WTC11 (cell line): ENCODE data around the gene ATXN10. TPM values are rescaled to one million over a fixed set of nuclear protein-coding genes. Genes with fewer than 3 reads are reported as not detected.

Experiments used
- ATAC-seq: fragments of 200-7000 bp; cut with Tn5 transposase; 2 replicates; pipeline ENCODE4 v1.10.0; 2021; ENCODE audit warnings: mild to moderate bottlenecking, moderate library complexity
- CTCF ChIA-PET: fragments of 300-600 bp; sonication (Branson Sonifier 250); formaldehyde crosslinking; loops from one replicate; lab custom pipeline; 2021; ENCODE audit warnings: antibody characterized with exemption; lab: Charles Lee
- POLR2A ChIA-PET: fragments of 350-600 bp; sonication (Branson Sonifier 250); formaldehyde crosslinking; loops from one replicate; lab custom pipeline; 2021; ENCODE audit warnings: antibody characterized with exemption; lab: Charles Lee
- DNase-seq: peaks from one replicate; pipeline ENCODE4 v3.0.0; 2021; ENCODE audit warnings: low spot score
- H3K27ac Mint-ChIP-seq: 2 replicates; pipeline ENCODE4 v1.8.0; 2021; ENCODE audit warnings: mixed read lengths
- H3K27me3 Mint-ChIP-seq: 2 replicates; pipeline ENCODE4 v1.8.0; 2021; ENCODE audit warnings: low read depth, mild to moderate bottlenecking, moderate library complexity, mixed read lengths
- H3K36me3 Mint-ChIP-seq: 2 replicates; pipeline ENCODE4 v1.8.0; 2021; ENCODE audit warnings: mixed read lengths
- H3K4me1 Mint-ChIP-seq: 2 replicates; pipeline ENCODE4 v1.8.0; 2022; ENCODE audit warnings: mixed read lengths
- H3K4me3 Mint-ChIP-seq: 2 replicates; pipeline ENCODE4 v1.8.0; 2021; ENCODE audit warnings: mild to moderate bottlenecking, moderate library complexity, mixed read lengths
- H3K9me3 Mint-ChIP-seq: 2 replicates; pipeline ENCODE4 v1.8.0; 2021; ENCODE audit warnings: mixed read lengths
- CREM ChIP-seq: sonication (generic); formaldehyde crosslinking; IDR thresholded peaks from 2 replicates; pipeline ENCODE4 v1.8.1; 2022; ENCODE audit warnings: mild to moderate bottlenecking, missing genetic modification reagents, moderate library complexity
- EMX1 ChIP-seq: fragments of 250-450 bp; sonication (Bioruptor Pico); IDR thresholded peaks from 2 replicates; pipeline ENCODE4 v1.8.0; 2021; ENCODE audit warnings: mild to moderate bottlenecking
- ETV6 ChIP-seq: sonication (generic); formaldehyde crosslinking; IDR thresholded peaks from 2 replicates; pipeline ENCODE4 v1.8.1; 2022; ENCODE audit warnings: mild to moderate bottlenecking, missing genetic modification reagents
- FOXP1 ChIP-seq: sonication (generic); formaldehyde crosslinking; IDR thresholded peaks from 2 replicates; pipeline ENCODE4 v1.8.0; 2022; ENCODE audit warnings: missing genetic modification reagents, mild to moderate bottlenecking, moderate library complexity, borderline replicate concordance
- HMGA2 ChIP-seq: fragments of 250-450 bp; sonication (Bioruptor Pico); IDR thresholded peaks from 2 replicates; pipeline ENCODE4 v1.4.0; 2021; ENCODE audit warnings: mild to moderate bottlenecking, moderate library complexity
- JAZF1 ChIP-seq: fragments of 250-450 bp; sonication (Bioruptor Pico); IDR thresholded peaks from 2 replicates; pipeline ENCODE4 v1.9.0; 2021; ENCODE audit warnings: moderate library complexity, mild to moderate bottlenecking, inconsistent platforms
- NR1H2 ChIP-seq: sonication (generic); formaldehyde crosslinking; IDR thresholded peaks from 2 replicates; pipeline ENCODE4 v1.9.0; 2021; ENCODE audit warnings: mild to moderate bottlenecking, moderate library complexity, missing genetic modification reagents
- NR2C2 ChIP-seq: sonication (generic); formaldehyde crosslinking; IDR thresholded peaks from 2 replicates; pipeline ENCODE4 v1.8.0; 2022; ENCODE audit warnings: mild to moderate bottlenecking, missing genetic modification reagents
- OVOL2 ChIP-seq: fragments of 250-450 bp; sonication (Bioruptor Pico); IDR thresholded peaks from 2 replicates; pipeline ENCODE4 v1.9.0; 2021; ENCODE audit warnings: mild to moderate bottlenecking, borderline replicate concordance
- PRRX2 ChIP-seq: fragments of 250-450 bp; sonication (Bioruptor Pico); IDR thresholded peaks from 2 replicates; pipeline ENCODE4 v1.8.0; 2021; ENCODE audit warnings: mild to moderate bottlenecking
- TCF7 ChIP-seq: sonication (generic); formaldehyde crosslinking; IDR thresholded peaks from 2 replicates; pipeline ENCODE4 v1.8.0; 2022; ENCODE audit warnings: mild to moderate bottlenecking, low read depth, missing genetic modification reagents, moderate library complexity
- ZNF232 ChIP-seq: sonication (generic); formaldehyde crosslinking; IDR thresholded peaks from 2 replicates; pipeline ENCODE4 v1.8.0; 2022; ENCODE audit warnings: mild to moderate bottlenecking, missing genetic modification reagents
- ZNF396 ChIP-seq: fragments of 250-450 bp; sonication (Bioruptor Pico); IDR thresholded peaks from 2 replicates; pipeline ENCODE4 v1.8.0; 2021; ENCODE audit warnings: mild to moderate bottlenecking, moderate library complexity, borderline replicate concordance
- total RNA-seq: library from RNA; stranded (reverse); gene quantifications from 3 replicates; pipeline ENCODE4 v1.2.3, GENCODE V29; 2021
- TF ChIP-seq, protein P1 (sequence below): sonication (generic); formaldehyde crosslinking; IDR thresholded peaks from 2 replicates; pipeline ENCODE4 v1.8.0; 2022; ENCODE audit warnings: mild to moderate bottlenecking, missing genetic modification reagents
- TF ChIP-seq, protein P2 (sequence below): sonication (generic); formaldehyde crosslinking; IDR thresholded peaks from 2 replicates; pipeline ENCODE4 v1.8.1; 2023; ENCODE audit warnings: mild to moderate bottlenecking, missing genetic modification reagents
- TF ChIP-seq, protein P3 (sequence below): sonication (generic); formaldehyde crosslinking; IDR thresholded peaks from 2 replicates; pipeline ENCODE4 v1.8.0; 2023; ENCODE audit warnings: missing genetic modification reagents, mild to moderate bottlenecking, borderline replicate concordance
- TF ChIP-seq, protein P4 (sequence below): sonication (generic); formaldehyde crosslinking; IDR thresholded peaks from 2 replicates; pipeline ENCODE4 v1.8.1; 2022; ENCODE audit warnings: missing genetic modification reagents, borderline replicate concordance
- TF ChIP-seq, protein P5 (sequence below): fragments of 250-450 bp; sonication (Bioruptor Pico); IDR thresholded peaks from 2 replicates; pipeline ENCODE4 v1.8.0; 2021; ENCODE audit warnings: mild to moderate bottlenecking
- TF ChIP-seq, protein P6 (sequence below): fragments of 250-450 bp; sonication (Bioruptor Pico); conservative IDR thresholded peaks from 2 replicates; pipeline ENCODE4 v1.9.0; 2021; ENCODE audit warnings: mild to moderate bottlenecking

ATXN10 gene
- total RNA-seq, 1 experiment from 2014 or later: 185 TPM

DNA sequence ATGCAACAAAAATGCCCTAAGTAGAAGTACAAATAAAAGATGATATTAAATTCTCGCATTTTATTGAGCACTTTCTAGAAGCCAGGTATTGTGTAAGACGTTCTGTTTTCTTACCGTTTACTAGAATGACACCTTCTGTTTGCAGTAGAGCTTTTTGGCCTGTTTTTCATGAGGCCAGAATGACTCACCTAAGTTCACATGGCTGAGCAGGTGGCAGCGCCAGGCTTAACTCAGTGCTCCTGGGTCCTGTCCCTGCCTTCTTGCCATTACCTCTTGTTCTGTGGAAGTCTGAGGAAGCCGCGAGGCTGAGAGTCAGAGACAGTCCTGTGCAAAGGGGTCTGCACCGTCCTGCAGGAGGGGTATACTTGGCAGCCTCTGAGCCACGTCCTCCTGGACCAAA is 113.8 kb downstream of the ATXN10 start:
- ATAC-seq: no peak
- TF ChIP-seq ETV6 (CRISPR knock-in tag) (no peak), OVOL2 (CRISPR knock-in tag) (no peak)
- TF ChIP-seq, protein P1, sequence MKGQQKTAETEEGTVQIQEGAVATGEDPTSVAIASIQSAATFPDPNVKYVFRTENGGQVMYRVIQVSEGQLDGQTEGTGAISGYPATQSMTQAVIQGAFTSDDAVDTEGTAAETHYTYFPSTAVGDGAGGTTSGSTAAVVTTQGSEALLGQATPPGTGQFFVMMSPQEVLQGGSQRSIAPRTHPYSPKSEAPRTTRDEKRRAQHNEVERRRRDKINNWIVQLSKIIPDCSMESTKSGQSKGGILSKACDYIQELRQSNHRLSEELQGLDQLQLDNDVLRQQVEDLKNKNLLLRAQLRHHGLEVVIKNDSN (CRISPR knock-in tag): no peak
- TF ChIP-seq, protein P2, sequence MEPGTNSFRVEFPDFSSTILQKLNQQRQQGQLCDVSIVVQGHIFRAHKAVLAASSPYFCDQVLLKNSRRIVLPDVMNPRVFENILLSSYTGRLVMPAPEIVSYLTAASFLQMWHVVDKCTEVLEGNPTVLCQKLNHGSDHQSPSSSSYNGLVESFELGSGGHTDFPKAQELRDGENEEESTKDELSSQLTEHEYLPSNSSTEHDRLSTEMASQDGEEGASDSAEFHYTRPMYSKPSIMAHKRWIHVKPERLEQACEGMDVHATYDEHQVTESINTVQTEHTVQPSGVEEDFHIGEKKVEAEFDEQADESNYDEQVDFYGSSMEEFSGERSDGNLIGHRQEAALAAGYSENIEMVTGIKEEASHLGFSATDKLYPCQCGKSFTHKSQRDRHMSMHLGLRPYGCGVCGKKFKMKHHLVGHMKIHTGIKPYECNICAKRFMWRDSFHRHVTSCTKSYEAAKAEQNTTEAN (CRISPR knock-in tag): no peak
- TF ChIP-seq, all 79 proteins: peak for 0
- POLR2A ChIA-PET: no interaction called here
- Mint-ChIP-seq H3K36me3 (peaks cover 5% of the 10 kb centered on the region; the same call in 1 of the 2 replicates), H3K9me3 (0 out of 2 replicates have a peak, but pooled peaks cover under 1% of the 10 kb centered on the region), H3K4me3 (no peak overlapping the region), H3K27ac (peak overlapping the region; percentile 66), H3K27me3 (no peaks in the 10 kb centered on the region), H3K4me1 (peaks cover 39% of the 10 kb centered on the region)
- DNase-seq: no peak
- CTCF ChIA-PET: interaction anchor here (1.1 kb wide), 1 partner anchor 78 kb away, joined by 4 read pairs; no protein-coding TSS in a partner anchor

DNA sequence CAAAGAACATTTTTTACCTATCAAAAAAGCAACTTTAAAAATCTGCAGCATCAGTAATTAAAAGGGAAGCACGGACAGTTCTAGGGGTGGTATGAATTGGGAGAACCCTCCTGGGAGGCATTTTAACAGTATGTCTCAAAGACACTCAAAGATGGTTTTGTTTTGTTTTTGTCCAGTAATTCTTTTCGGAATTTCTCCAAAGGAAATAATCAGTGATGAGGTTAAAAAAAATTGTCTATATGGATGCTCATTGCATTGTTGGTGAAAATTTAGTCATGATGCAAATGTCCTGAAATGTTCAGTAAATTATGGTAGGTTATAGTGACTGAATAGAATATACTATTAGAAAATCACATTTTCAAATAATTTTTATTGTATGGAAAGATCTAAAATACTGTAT is 115.1 kb downstream of the ATXN10 start:
- H3K36me3 Mint-ChIP-seq: no peaks in the 10 kb centered on the region
- H3K9me3 Mint-ChIP-seq: 0 out of 2 replicates have a peak, but pooled peaks cover 6% of the 10 kb centered on the region
- H3K27ac Mint-ChIP-seq: no peak overlapping the region
- ChIA-PET CTCF (no interaction called here), POLR2A (no interaction called here)
- no peak overlapping the region for H3K4me3 Mint-ChIP-seq
- H3K27me3 Mint-ChIP-seq: no peaks in the 10 kb centered on the region
- TF ChIP-seq NR1H2 (CRISPR knock-in tag): no peak
- TF ChIP-seq JAZF1 (CRISPR knock-in tag): no peak
- TF ChIP-seq, protein P3, sequence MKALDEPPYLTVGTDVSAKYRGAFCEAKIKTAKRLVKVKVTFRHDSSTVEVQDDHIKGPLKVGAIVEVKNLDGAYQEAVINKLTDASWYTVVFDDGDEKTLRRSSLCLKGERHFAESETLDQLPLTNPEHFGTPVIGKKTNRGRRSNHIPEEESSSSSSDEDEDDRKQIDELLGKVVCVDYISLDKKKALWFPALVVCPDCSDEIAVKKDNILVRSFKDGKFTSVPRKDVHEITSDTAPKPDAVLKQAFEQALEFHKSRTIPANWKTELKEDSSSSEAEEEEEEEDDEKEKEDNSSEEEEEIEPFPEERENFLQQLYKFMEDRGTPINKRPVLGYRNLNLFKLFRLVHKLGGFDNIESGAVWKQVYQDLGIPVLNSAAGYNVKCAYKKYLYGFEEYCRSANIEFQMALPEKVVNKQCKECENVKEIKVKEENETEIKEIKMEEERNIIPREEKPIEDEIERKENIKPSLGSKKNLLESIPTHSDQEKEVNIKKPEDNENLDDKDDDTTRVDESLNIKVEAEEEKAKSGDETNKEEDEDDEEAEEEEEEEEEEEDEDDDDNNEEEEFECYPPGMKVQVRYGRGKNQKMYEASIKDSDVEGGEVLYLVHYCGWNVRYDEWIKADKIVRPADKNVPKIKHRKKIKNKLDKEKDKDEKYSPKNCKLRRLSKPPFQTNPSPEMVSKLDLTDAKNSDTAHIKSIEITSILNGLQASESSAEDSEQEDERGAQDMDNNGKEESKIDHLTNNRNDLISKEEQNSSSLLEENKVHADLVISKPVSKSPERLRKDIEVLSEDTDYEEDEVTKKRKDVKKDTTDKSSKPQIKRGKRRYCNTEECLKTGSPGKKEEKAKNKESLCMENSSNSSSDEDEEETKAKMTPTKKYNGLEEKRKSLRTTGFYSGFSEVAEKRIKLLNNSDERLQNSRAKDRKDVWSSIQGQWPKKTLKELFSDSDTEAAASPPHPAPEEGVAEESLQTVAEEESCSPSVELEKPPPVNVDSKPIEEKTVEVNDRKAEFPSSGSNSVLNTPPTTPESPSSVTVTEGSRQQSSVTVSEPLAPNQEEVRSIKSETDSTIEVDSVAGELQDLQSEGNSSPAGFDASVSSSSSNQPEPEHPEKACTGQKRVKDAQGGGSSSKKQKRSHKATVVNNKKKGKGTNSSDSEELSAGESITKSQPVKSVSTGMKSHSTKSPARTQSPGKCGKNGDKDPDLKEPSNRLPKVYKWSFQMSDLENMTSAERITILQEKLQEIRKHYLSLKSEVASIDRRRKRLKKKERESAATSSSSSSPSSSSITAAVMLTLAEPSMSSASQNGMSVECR (CRISPR knock-in tag): no peak
- TF ChIP-seq HMGA2: no peak
- TF ChIP-seq, protein P4, sequence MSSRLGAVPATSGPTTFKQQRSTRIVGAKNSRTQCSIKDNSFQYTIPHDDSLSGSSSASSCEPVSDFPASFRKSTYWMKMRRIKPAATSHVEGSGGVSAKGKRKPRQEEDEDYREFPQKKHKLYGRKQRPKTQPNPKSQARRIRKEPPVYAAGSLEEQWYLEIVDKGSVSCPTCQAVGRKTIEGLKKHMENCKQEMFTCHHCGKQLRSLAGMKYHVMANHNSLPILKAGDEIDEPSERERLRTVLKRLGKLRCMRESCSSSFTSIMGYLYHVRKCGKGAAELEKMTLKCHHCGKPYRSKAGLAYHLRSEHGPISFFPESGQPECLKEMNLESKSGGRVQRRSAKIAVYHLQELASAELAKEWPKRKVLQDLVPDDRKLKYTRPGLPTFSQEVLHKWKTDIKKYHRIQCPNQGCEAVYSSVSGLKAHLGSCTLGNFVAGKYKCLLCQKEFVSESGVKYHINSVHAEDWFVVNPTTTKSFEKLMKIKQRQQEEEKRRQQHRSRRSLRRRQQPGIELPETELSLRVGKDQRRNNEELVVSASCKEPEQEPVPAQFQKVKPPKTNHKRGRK (CRISPR knock-in tag): no peak
- TF ChIP-seq OVOL2 (CRISPR knock-in tag): no peak
- TF ChIP-seq PRRX2 (CRISPR knock-in tag): no peak
- no peak for TF ChIP-seq FOXP1 (CRISPR knock-in tag)
- DNase-seq (no peak), ATAC-seq (no peak)
- peaks cover 39% of the 10 kb centered on the region for H3K4me1 Mint-ChIP-seq

DNA sequence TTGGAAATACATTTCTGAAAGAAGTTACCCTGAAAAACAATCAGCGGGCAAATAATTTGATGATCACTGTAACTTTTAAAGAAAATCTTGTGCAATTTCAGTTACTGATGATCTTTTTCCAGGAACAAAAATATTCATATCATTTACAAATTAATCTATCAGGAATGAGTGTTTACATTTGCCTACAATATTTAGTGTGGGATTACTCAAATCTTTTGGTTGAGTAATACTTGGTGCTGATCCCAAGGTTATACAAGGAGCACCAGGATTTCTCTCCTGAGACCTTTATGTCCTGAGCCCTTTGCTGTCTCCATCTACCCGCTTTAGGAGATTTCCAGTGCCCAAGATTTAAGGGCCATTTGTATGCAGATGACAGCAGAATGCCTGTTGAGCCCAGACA is 116.1 kb downstream of the ATXN10 start:
- 0 out of 2 replicates have a peak, but pooled peaks cover 6% of the 10 kb centered on the region for H3K9me3 Mint-ChIP-seq
- ATAC-seq (peak; percentile 22; the same call in 1 of the 2 replicates), DNase-seq (no peak)
- CTCF ChIA-PET: no interaction called here
- POLR2A ChIA-PET: no interaction called here
- no peak overlapping the region for H3K4me3 Mint-ChIP-seq
- H3K4me1 Mint-ChIP-seq: peaks cover 39% of the 10 kb centered on the region
- peak overlapping the region; percentile 81 for H3K27ac Mint-ChIP-seq
- H3K27me3 Mint-ChIP-seq: no peaks in the 10 kb centered on the region
- H3K36me3 Mint-ChIP-seq: peaks cover 5% of the 10 kb centered on the region
- TF ChIP-seq, protein P5, sequence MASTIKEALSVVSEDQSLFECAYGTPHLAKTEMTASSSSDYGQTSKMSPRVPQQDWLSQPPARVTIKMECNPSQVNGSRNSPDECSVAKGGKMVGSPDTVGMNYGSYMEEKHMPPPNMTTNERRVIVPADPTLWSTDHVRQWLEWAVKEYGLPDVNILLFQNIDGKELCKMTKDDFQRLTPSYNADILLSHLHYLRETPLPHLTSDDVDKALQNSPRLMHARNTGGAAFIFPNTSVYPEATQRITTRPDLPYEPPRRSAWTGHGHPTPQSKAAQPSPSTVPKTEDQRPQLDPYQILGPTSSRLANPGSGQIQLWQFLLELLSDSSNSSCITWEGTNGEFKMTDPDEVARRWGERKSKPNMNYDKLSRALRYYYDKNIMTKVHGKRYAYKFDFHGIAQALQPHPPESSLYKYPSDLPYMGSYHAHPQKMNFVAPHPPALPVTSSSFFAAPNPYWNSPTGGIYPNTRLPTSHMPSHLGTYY (CRISPR knock-in tag): no peak
- TF ChIP-seq ZNF232 (CRISPR knock-in tag): no peak
- TF ChIP-seq NR2C2 (CRISPR knock-in tag): no peak
- TF ChIP-seq EMX1 (CRISPR knock-in tag): no peak
- no peak for TF ChIP-seq ZNF396 (CRISPR knock-in tag)
- TF ChIP-seq, protein P6, sequence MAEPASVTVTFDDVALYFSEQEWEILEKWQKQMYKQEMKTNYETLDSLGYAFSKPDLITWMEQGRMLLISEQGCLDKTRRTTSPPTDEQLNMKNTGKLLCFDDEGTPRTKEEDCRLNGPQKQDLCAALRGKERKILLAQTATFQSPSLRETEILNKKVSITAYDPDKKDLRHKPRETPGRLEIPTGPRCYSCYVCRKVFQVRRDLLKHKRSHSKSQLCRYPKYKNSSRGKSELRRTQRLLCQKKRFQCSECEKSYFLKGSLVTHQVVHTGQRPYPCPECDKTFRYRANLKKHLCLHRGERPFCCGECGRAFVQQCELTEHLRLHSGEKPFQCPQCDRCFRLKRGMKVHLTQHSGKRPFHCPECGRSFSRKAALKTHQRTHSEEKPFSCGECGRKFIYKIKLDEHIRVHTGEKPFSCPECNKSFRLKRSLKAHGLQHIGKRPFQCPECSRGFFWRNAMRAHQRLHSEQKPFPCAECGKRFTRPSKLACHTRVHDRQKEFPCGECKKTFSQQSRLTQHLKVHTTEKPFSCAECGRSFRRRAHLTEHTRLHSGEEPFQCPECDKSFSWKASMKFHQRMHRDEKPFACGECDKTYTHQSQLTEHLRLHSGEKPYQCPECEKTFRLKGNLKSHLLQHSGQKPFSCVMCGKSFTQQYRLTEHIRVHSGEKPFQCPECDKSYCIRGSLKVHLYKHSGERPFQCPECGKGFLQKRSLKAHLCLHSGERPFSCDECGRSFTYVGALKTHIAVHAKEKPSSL: no peak
- no peak for TF ChIP-seq CREM (CRISPR knock-in tag)
- TF ChIP-seq TCF7 (CRISPR knock-in tag): no peak
